ENCODE results near the gene OPRL1.

The OPRL1 gene

DNA sequence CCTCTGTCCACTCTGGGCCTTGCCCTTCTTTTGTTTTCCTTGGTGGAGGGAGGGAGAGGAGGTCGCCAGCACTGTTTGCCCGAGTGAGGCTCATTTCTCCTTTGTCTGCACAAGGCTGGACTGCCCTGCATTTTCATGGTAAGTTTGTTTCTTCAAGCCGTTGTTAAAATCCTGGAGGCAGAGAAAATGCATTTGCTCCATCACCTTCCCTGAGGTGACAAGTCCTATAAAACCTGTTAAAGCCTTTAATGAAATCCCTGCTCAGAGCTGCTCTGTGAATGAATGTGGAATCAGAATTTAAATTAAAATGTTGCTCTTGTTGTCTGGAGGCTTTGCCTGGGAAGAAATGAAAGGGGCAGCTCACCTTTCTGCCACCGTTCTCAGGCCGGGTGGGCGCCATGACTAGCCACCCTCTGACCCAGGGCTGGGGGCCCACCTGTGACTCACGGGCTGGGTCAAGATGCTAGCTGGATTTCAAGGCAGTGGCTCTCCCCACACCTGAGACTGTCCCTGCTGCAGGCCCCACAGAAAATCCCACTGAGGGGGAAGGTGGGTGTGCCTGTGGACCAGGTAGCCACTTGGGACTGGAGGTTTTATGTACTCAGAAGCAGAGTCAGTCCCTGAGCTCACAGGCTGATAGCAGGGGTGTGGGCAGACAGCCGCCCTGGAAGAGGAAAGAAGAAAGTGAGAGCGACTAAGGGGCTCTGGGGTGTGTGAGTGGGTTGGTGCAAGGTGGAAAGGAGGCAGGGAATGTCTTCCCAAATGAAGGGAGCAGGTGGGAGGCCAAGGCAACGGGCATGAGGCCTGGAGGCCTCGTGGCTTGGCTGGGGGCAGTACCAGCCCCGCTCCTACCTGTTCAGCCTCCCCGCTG lies 60.4 kb downstream of the OPRL1 start:
- no peaks in the 10 kb centered on the region for H3K27me3 ChIP-seq (ENCODE audit: control insufficient read depth, insufficient read depth, low read length)
- no peak overlapping the region for H3K27ac ChIP-seq (ENCODE audit: low read length)
- H3K4me1 ChIP-seq (ENCODE audit: control insufficient read depth, low read depth, low read length): no peaks in the 10 kb centered on the region
- H3K4me3 ChIP-seq (ENCODE audit: low read length): no peak overlapping the region
- no peaks in the 10 kb centered on the region for H3K36me3 ChIP-seq (ENCODE audit: control insufficient read depth, low read depth, low read length)
- no peaks in the 10 kb centered on the region for H3K9me3 ChIP-seq (ENCODE audit: control insufficient read depth, low read depth, low read length)
- no peak overlapping the region for H3K9ac ChIP-seq (ENCODE audit: low read length)

DNA sequence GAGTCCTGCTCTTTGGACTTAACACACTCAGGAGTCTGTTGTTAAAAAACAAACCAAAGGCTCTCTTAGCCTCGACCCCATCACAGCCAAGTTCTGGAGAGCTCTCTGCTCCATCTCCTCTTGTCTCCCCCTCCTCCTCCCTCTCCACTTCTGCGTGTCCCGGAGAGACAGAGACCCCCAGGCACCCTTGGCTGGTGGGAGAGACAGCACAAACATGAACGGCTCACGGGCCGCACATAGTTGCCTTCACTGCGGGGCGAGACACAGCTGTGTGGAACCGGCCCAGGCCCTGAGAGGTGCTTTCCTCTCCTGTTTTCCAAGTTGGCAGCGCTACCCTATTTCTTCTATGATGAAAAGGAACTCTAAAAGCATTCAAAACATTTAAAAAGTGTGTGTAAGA lies 61.1 kb downstream of the OPRL1 start:
- no peaks in the 10 kb centered on the region for H3K27me3 ChIP-seq (ENCODE audit: control insufficient read depth, insufficient read depth, low read length)
- no peaks in the 10 kb centered on the region for H3K36me3 ChIP-seq (ENCODE audit: control insufficient read depth, low read depth, low read length)
- no peaks in the 10 kb centered on the region for H3K9me3 ChIP-seq (ENCODE audit: control insufficient read depth, low read depth, low read length)
- H3K4me3 ChIP-seq (ENCODE audit: low read length): no peak overlapping the region
- no peak overlapping the region for H3K9ac ChIP-seq (ENCODE audit: low read length)
- H3K27ac ChIP-seq (ENCODE audit: low read length): no peak overlapping the region
- no peaks in the 10 kb centered on the region for H3K4me1 ChIP-seq (ENCODE audit: control insufficient read depth, low read depth, low read length)

DNA sequence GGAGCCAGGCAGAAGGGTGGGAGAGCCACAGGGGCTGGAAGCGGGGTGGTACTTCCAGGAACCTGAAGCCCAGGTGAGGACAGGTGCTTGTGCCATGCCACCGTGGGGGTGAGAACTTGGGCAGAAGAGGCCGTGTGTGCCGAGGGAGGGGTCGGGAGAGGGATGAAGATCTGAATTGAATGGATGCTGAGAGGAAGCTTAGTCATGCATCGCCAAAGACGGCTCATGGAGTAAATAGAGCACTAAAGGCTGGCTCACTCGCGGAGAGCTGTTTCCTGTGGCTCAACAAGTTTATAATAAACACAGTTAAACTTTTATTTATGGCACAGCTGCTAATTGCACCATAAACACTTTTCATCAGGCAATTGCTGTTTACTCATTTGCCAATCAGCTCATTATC lies 62.7 kb downstream of the OPRL1 start:
- H3K36me3 ChIP-seq (ENCODE audit: control insufficient read depth, low read depth, low read length): no peaks in the 10 kb centered on the region
- no peak overlapping the region for H3K4me3 ChIP-seq (ENCODE audit: low read length)
- H3K4me1 ChIP-seq (ENCODE audit: control insufficient read depth, low read depth, low read length): no peaks in the 10 kb centered on the region
- H3K9me3 ChIP-seq (ENCODE audit: control insufficient read depth, low read depth, low read length): no peaks in the 10 kb centered on the region
- H3K9ac ChIP-seq (ENCODE audit: low read length): no peak overlapping the region
- no peaks in the 10 kb centered on the region for H3K27me3 ChIP-seq (ENCODE audit: control insufficient read depth, insufficient read depth, low read length)
- H3K27ac ChIP-seq (ENCODE audit: low read length): no peak overlapping the region

DNA sequence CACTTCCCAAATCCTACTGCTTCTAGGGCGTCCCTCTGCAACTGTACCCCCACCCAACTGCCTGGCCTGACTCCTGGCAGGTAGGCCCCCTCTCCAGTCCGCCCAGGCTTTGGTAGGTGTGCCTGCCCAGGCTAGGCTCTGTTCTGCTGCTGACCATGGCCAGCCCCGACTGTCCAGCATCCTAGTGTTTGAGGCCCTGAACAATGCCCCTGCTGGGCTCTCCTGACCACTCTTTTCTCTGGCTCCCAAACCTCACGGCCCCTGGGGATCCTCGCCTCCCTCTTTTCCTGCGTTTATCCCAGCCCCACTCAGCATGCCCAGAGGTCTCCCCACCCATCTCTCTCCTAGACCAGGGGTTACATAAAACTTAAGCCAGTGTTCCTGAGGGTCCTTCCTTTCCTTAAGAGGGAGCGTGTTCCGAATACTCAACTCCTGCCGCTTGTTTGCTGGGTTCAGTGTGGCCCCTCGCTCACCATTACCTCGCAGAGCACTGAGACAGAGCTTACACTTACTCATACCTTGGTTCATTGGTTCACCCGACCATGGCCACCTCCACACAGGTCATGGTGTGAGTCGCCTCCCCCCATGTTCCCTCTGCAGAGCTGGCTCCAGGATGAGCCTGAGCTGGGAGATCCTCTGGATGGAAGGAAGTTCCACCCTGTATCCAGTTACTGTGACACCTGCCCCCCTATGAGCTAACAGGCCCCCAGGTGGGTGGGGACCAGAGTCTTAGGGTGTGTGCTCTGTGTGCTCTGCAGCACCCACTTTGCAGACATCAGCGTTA lies 63.3 kb downstream of the OPRL1 start:
- no peaks in the 10 kb centered on the region for H3K36me3 ChIP-seq (ENCODE audit: control insufficient read depth, low read depth, low read length)
- H3K27ac ChIP-seq (ENCODE audit: low read length): no peak overlapping the region
- H3K4me1 ChIP-seq (ENCODE audit: control insufficient read depth, low read depth, low read length): no peaks in the 10 kb centered on the region
- no peaks in the 10 kb centered on the region for H3K9me3 ChIP-seq (ENCODE audit: control insufficient read depth, low read depth, low read length)
- no peak overlapping the region for H3K4me3 ChIP-seq (ENCODE audit: low read length)
- H3K9ac ChIP-seq (ENCODE audit: low read length): no peak overlapping the region
- no peaks in the 10 kb centered on the region for H3K27me3 ChIP-seq (ENCODE audit: control insufficient read depth, insufficient read depth, low read length)

DNA sequence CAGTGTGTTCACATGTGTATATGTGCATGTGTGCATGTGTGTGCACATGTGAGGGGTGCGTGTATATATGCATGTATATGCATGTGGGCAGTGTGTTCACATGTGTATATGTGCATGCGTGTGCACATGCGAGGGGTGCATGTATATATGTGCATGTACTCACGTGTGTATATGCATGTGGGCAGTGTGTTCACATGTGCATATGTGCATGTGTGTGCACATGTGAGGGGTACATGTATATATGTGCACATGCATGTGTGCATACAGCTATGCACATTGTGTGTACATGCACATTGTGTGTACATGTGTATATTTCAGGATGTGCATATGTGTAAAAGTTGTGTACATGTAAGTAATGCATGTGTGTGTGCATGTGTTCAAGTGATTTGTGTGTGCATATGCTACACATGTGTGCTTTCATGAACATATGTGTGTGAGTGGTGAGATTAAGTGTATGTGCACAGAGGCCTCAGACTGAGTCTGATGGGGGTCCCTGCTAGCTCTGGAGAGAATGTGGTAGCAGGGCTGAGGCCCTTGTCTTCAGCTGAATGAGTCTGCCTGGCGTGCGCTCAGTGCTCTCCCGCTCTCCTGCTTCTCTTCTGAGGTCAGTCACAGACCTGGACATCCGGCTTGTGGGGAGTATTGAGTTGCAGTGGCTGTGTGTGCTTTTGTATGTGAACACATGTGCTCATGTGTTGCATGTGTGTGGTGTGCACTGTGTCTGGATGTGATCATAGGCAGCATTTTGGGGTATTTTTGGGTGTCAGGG lies 64.4 kb downstream of the OPRL1 start:
- no peaks in the 10 kb centered on the region for H3K36me3 ChIP-seq (ENCODE audit: control insufficient read depth, low read depth, low read length)
- no peak overlapping the region for H3K27ac ChIP-seq (ENCODE audit: low read length)
- H3K27me3 ChIP-seq (ENCODE audit: control insufficient read depth, insufficient read depth, low read length): no peaks in the 10 kb centered on the region
- no peaks in the 10 kb centered on the region for H3K4me1 ChIP-seq (ENCODE audit: control insufficient read depth, low read depth, low read length)
- H3K9me3 ChIP-seq (ENCODE audit: control insufficient read depth, low read depth, low read length): no peaks in the 10 kb centered on the region
- no peak overlapping the region for H3K4me3 ChIP-seq (ENCODE audit: low read length)
- no peak overlapping the region for H3K9ac ChIP-seq (ENCODE audit: low read length)

DNA sequence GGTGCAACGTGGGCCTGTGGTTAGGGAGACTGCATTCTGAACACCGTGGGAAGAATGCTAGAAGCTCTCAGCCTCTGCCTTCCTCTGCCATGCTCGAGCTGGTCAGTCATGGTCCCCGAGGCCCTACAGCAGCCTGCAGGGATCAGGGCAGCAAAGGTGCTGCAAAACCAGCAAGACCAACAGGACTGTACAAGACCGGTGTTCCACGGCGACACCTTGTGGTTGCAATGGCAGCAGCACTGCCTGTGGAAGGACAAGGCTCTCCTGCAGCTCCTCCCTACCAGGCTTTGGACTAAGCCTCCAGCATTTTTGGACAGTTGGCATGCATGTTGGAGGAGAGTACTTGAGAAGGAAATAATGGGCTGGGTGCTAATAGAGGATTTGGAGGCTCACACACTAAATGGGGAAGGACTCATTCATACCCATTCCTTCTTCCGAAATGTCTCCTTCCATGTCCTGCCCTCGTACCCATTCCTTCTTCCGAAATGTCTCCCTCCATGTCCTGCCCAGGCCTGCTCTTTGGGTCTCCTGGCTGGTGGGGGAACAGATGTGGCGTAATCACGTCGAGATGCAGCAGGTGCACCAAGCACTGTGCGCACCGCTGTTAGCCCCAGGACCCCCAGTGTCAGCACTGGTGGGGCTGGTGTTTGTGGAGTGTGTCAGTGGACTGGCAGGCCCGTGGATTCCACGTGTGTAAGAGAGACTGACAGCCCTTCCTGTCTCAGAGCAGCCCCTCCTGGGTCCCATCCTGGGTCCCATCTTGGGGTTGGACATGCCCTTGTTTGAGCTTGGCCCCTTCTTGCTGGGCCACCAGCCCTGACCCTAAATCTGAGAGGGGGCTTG lies 65.8 kb downstream of the OPRL1 start:
- no peaks in the 10 kb centered on the region for H3K27me3 ChIP-seq (ENCODE audit: control insufficient read depth, insufficient read depth, low read length)
- H3K9me3 ChIP-seq (ENCODE audit: control insufficient read depth, low read depth, low read length): no peaks in the 10 kb centered on the region
- H3K4me1 ChIP-seq (ENCODE audit: control insufficient read depth, low read depth, low read length): no peaks in the 10 kb centered on the region
- no peaks in the 10 kb centered on the region for H3K36me3 ChIP-seq (ENCODE audit: control insufficient read depth, low read depth, low read length)
- no peak overlapping the region for H3K4me3 ChIP-seq (ENCODE audit: low read length)
- no peak overlapping the region for H3K27ac ChIP-seq (ENCODE audit: low read length)
- H3K9ac ChIP-seq (ENCODE audit: low read length): no peak overlapping the region

DNA sequence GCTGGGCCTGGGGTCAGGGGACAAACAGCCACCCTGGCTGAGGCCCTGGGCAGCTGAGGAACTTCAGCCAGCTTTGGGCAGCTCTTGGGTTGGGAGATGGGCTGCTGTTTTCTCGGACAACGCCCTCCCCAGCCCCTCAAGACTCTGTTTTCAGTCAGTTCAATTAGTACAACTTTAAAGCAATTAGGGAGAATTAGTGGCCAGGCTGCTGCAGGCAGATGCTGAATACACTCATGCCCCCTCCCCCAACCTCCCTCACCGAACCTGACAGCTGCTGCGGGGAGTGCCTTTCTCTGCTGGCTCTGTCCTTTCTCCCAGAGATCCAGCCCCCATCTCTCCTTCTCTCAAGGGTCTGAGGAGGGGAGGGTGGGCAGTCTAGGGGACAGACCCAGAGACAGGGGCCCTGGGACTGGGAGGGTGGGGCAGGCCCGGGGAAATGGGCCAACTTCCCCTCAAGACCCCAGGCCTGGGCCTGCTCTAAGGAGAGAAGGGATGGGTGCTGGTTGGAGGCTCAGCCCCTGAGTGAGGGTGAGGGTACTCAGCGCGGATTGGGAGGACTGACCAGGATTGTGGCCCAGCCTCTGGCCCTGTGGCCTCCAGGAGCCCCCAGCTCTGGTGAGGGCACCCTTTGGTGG lies 66.5 kb downstream of the OPRL1 start:
- Histone ChIP-seq H3K9ac (ENCODE audit: low read length) (no peak overlapping the region), H3K27ac (ENCODE audit: low read length) (no peak overlapping the region), H3K27me3 (ENCODE audit: control insufficient read depth, insufficient read depth, low read length) (no peaks in the 10 kb centered on the region), H3K4me1 (ENCODE audit: control insufficient read depth, low read depth, low read length) (peaks cover 3% of the 10 kb centered on the region), H3K9me3 (ENCODE audit: control insufficient read depth, low read depth, low read length) (no peaks in the 10 kb centered on the region), H3K36me3 (ENCODE audit: control insufficient read depth, low read depth, low read length) (no peaks in the 10 kb centered on the region), H3K4me3 (ENCODE audit: low read length) (no peak overlapping the region)

DNA sequence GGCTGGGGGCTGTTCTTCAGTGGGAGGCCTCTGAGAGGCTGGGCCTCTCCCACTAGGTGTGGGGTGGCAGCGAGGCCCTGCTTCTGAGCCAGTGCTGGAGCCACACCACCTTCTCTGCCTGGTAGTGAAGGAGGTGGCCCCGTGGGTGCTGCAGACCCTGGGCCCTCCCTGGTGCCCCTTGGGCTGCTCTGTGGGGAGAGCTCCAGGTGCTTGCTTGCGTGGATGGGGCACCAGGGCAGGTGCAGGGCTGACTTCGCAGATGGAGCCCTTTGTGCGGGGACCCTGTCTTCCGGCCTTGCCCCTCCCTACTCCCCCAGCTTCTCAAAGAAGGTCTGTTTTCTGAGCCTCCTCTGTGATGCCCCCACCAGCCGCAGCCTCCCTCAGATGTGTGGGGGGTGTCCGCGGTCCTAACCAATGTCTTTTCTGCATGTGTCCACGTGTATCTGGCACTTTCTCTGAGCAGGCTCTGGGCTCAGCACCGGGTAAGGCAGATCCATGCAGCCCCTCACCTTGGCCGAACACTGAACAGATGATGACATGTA lies 67.1 kb downstream of the OPRL1 start:
- no peak overlapping the region for H3K27ac ChIP-seq (ENCODE audit: low read length)
- no peak overlapping the region for H3K4me3 ChIP-seq (ENCODE audit: low read length)
- no peaks in the 10 kb centered on the region for H3K9me3 ChIP-seq (ENCODE audit: control insufficient read depth, low read depth, low read length)

DNA sequence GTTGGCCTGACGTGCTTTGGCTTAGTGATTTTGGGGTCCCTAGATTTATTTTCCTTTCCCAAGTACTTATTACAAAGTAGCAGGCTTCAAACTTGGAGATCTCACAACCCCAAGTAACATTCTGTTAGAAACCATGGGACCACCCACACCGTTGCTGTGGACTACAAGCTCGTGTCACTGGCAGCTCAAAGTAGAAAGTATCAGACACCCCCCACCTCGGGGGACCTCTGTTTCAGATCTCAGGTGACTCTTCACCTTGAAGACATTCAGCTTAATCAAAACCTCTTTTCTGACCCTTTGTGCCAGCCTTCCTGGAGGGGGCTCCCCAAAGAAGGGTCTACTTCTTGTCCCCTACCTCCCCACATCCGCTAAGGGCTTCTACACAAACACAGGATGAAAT lies 68.7 kb downstream of the OPRL1 start:
- H3K9ac ChIP-seq (ENCODE audit: low read length): no peak overlapping the region
- H3K9me3 ChIP-seq (ENCODE audit: control insufficient read depth, low read depth, low read length): no peaks in the 10 kb centered on the region
- H3K27me3 ChIP-seq (ENCODE audit: control insufficient read depth, insufficient read depth, low read length): no peaks in the 10 kb centered on the region
- no peak overlapping the region for H3K27ac ChIP-seq (ENCODE audit: low read length)
- H3K36me3 ChIP-seq (ENCODE audit: control insufficient read depth, low read depth, low read length): no peaks in the 10 kb centered on the region
- H3K4me1 ChIP-seq (ENCODE audit: control insufficient read depth, low read depth, low read length): peaks cover 9% of the 10 kb centered on the region
- H3K4me3 ChIP-seq (ENCODE audit: low read length): no peak overlapping the region

More for the DNA sequence above, 67.1 kb downstream of the OPRL1 start:
- peaks cover 9% of the 10 kb centered on the region for H3K4me1 ChIP-seq (ENCODE audit: control insufficient read depth, low read depth, low read length)
- H3K27me3 ChIP-seq (ENCODE audit: control insufficient read depth, insufficient read depth, low read length): no peaks in the 10 kb centered on the region
- H3K36me3 ChIP-seq (ENCODE audit: control insufficient read depth, low read depth, low read length): no peaks in the 10 kb centered on the region
- no peak overlapping the region for H3K9ac ChIP-seq (ENCODE audit: low read length)

DNA sequence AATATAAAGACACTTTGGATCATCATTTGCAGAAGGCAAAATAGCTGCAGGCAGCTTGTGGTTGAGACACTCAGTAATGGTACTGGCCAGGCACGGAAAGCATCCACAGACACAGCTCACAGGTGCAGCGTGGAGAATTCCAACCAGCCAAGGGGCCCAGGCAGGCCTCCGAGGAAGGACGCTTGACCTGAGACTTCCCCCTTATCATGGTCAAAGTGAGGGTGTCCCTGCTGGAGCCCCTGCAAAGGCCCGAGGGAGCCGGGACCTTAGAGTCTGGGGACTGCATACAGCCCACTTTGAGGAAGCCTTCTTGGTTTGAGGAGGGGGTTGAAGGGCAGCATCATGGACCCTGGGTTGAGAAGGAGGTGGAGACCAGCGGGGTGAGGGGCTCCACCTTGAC lies 69.3 kb downstream of the OPRL1 start:
- Histone ChIP-seq H3K36me3 (ENCODE audit: control insufficient read depth, low read depth, low read length) (no peaks in the 10 kb centered on the region), H3K4me1 (ENCODE audit: control insufficient read depth, low read depth, low read length) (peaks cover 9% of the 10 kb centered on the region)

More for the DNA sequence above, 69.3 kb downstream of the OPRL1 start:
- no peak overlapping the region for H3K9ac ChIP-seq (ENCODE audit: low read length)
- H3K27me3 ChIP-seq (ENCODE audit: control insufficient read depth, insufficient read depth, low read length): no peaks in the 10 kb centered on the region
- H3K9me3 ChIP-seq (ENCODE audit: control insufficient read depth, low read depth, low read length): no peaks in the 10 kb centered on the region
- no peak overlapping the region for H3K4me3 ChIP-seq (ENCODE audit: low read length)
- H3K27ac ChIP-seq (ENCODE audit: low read length): no peak overlapping the region
